ENCODE data around the gene TTC28.

The TTC28 gene

GRCh38 chr22:27949421-27949820 lies 730.2 kb downstream of the TTC28 start:
- H3K4me3 ChIP-seq (ENCODE audit: low read length): no peak overlapping the region
- no peak for DNase-seq (ENCODE audit: low read depth)
- no peaks in the 10 kb centered on the region for H3K9me3 ChIP-seq (ENCODE audit: control insufficient read depth, low read length)
- no peaks in the 10 kb centered on the region for H3K27me3 ChIP-seq (replicated peaks; ENCODE audit: control insufficient read depth, insufficient read depth, low read length)
- H3K36me3 ChIP-seq (ENCODE audit: control insufficient read depth, insufficient read depth, low read length, severe bottlenecking): no peaks in the 10 kb centered on the region
- H3K4me1 ChIP-seq (ENCODE audit: control insufficient read depth, insufficient read depth, low read length): peaks cover 21% of the 10 kb centered on the region
- H3K9ac ChIP-seq (ENCODE audit: low read length): no peak overlapping the region

- H3K27me3 ChIP-seq (replicated peaks; ENCODE audit: control insufficient read depth, insufficient read depth, low read length): no peaks in the 10 kb centered on the region
- peaks cover 20% of the 10 kb centered on the region for H3K4me1 ChIP-seq (ENCODE audit: control insufficient read depth, insufficient read depth, low read length)
- no peak overlapping the region for H3K4me3 ChIP-seq (ENCODE audit: low read length)
- no peak for DNase-seq (ENCODE audit: low read depth)
- H3K9me3 ChIP-seq (ENCODE audit: control insufficient read depth, low read length): no peaks in the 10 kb centered on the region
- H3K36me3 ChIP-seq (ENCODE audit: control insufficient read depth, insufficient read depth, low read length, severe bottlenecking): no peaks in the 10 kb centered on the region
- H3K9ac ChIP-seq (ENCODE audit: low read length): no peak overlapping the region
Measured at GRCh38 chr22:27948569-27948968, 731.1 kb downstream of the TTC28 start.

GRCh38 chr22:27947448-27947847 lies 732.2 kb downstream of the TTC28 start:
- no peak for DNase-seq (ENCODE audit: low read depth)
- no peaks in the 10 kb centered on the region for H3K36me3 ChIP-seq (ENCODE audit: control insufficient read depth, insufficient read depth, low read length, severe bottlenecking)
- no peaks in the 10 kb centered on the region for H3K27me3 ChIP-seq (replicated peaks; ENCODE audit: control insufficient read depth, insufficient read depth, low read length)
- H3K4me3 ChIP-seq (ENCODE audit: low read length): no peak overlapping the region
- H3K9me3 ChIP-seq (ENCODE audit: control insufficient read depth, low read length): no peaks in the 10 kb centered on the region
- no peak overlapping the region for H3K9ac ChIP-seq (ENCODE audit: low read length)
- peaks cover 9% of the 10 kb centered on the region for H3K4me1 ChIP-seq (ENCODE audit: control insufficient read depth, insufficient read depth, low read length)

DNA sequence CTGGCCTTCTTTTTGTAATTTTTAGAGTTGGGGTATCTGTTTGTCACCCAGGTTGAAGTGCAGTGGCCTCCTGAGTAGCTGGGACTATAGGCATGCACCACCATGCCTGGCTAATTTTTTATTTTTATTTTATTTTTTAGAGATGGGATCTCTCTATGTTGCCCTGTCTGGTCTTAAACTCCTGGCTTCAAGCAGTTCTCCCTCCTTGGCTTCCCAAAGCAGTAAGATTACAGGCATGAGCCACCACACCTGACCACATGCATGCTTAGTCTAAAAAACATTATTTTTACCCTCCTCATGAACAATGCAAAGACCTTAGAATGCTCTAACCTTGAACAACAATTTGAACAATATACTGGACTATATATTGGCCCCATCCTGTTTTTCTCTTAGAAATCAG lies 738.5 kb downstream of the TTC28 start:
- H3K9me3 ChIP-seq (ENCODE audit: control insufficient read depth, low read length): no peaks in the 10 kb centered on the region
- no peaks in the 10 kb centered on the region for H3K27me3 ChIP-seq (replicated peaks; ENCODE audit: control insufficient read depth, insufficient read depth, low read length)
- no peak overlapping the region for H3K9ac ChIP-seq (ENCODE audit: low read length)

DNA sequence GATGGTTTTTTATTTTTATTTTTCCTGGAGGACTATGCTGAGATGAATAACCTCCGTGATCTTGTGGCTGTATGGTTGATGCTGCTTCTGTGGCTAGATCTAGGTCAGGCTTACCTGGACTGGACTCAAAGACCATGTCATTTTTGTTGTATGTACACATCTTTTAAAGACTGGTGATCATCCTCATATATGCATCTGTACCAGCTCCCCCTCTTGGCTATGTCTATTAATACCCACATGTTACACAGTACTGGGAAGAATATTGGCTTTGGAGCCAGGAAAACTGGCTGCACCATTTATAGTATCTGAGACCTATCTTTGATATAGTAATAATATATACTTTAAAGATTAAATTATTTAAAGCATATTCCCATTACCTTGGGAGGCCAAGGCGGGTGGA lies 742.2 kb downstream of the TTC28 start:
- DNase-seq (ENCODE audit: low read depth): no peak
- Histone ChIP-seq H3K4me3 (ENCODE audit: low read length) (no peak overlapping the region), H3K9me3 (ENCODE audit: control insufficient read depth, low read length) (no peaks in the 10 kb centered on the region), H3K27me3 (replicated peaks; ENCODE audit: control insufficient read depth, insufficient read depth, low read length) (no peaks in the 10 kb centered on the region), H3K9ac (ENCODE audit: low read length) (no peak overlapping the region), H3K36me3 (ENCODE audit: control insufficient read depth, insufficient read depth, low read length, severe bottlenecking) (no peaks in the 10 kb centered on the region), H3K4me1 (ENCODE audit: control insufficient read depth, insufficient read depth, low read length) (no peaks in the 10 kb centered on the region)

More for the DNA sequence above, 738.5 kb downstream of the TTC28 start:
- Histone ChIP-seq H3K4me1 (ENCODE audit: control insufficient read depth, insufficient read depth, low read length) (no peaks in the 10 kb centered on the region), H3K36me3 (ENCODE audit: control insufficient read depth, insufficient read depth, low read length, severe bottlenecking) (no peaks in the 10 kb centered on the region), H3K4me3 (ENCODE audit: low read length) (no peak overlapping the region)
- DNase-seq (ENCODE audit: low read depth): no peak

DNA sequence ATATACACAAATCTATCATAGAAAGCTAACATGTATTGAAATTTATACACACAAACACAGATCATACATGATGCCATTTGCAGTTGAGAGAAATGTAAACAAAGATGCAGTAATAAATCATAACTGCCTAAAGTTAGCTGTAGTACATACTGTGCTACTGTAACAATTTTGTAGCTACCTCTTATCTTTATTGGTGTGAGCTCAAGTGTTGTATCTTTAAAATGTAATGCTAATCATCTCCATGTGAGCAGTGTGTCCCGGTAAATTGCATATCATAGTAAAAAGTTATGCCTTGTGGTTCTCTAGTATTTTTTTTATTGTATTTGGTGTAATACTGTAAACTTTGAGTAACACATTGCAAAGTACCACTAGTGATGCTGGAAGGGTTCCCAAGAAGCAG lies 743.7 kb downstream of the TTC28 start:
- DNase-seq (ENCODE audit: low read depth): no peak
- no peaks in the 10 kb centered on the region for H3K9me3 ChIP-seq (ENCODE audit: control insufficient read depth, low read length)
- no peak overlapping the region for H3K4me3 ChIP-seq (ENCODE audit: low read length)

GRCh38 chr22:27934069-27934468 lies 745.6 kb downstream of the TTC28 start:
- Histone ChIP-seq H3K4me1 (ENCODE audit: control insufficient read depth, insufficient read depth, low read length) (no peaks in the 10 kb centered on the region), H3K27me3 (replicated peaks; ENCODE audit: control insufficient read depth, insufficient read depth, low read length) (no peaks in the 10 kb centered on the region), H3K9me3 (ENCODE audit: control insufficient read depth, low read length) (no peaks in the 10 kb centered on the region), H3K36me3 (ENCODE audit: control insufficient read depth, insufficient read depth, low read length, severe bottlenecking) (no peaks in the 10 kb centered on the region), H3K9ac (ENCODE audit: low read length) (no peak overlapping the region), H3K4me3 (ENCODE audit: low read length) (no peak overlapping the region)
- no peak for DNase-seq (ENCODE audit: low read depth)

More for the DNA sequence above, 743.7 kb downstream of the TTC28 start:
- no peaks in the 10 kb centered on the region for H3K4me1 ChIP-seq (ENCODE audit: control insufficient read depth, insufficient read depth, low read length)
- H3K36me3 ChIP-seq (ENCODE audit: control insufficient read depth, insufficient read depth, low read length, severe bottlenecking): no peaks in the 10 kb centered on the region
- no peak overlapping the region for H3K9ac ChIP-seq (ENCODE audit: low read length)
- H3K27me3 ChIP-seq (replicated peaks; ENCODE audit: control insufficient read depth, insufficient read depth, low read length): no peaks in the 10 kb centered on the region

DNA sequence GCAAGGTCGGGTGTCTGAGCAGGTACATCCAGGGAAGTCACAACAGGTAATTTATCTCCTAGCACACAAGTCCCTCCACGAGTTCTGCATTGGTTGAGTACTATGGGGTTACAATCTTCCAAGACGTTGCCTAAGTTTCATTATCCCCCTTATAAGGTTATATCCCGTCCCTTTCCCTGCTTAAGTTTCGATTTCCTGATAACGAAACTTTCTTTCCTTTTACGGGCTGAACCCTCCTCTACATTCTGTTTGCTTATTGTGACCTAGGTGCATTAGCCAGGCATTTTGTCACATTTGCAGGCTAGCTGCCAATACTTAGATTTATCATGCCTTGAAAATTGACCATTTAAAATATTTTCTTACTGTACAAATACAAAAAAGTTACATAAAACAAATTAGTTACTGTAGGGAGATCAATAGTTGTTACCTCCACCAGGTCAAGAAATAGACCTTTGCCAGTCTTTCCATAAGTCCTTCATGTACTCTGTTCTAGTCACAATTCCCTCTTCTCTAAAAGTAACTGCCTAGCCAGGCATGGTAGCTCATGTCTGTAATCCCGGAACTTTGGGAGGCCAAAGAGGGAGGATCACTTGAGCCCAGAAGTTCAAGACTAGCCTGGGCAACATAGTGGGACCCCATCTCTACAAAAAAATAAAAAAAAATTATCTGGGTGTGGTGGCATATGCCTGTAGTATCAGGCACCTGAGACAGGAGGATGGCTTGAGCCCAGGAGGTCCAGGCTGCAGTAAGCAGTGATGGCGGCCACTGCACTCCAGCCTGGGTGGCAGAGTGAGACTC lies 746.3 kb downstream of the TTC28 start:
- no peaks in the 10 kb centered on the region for H3K27me3 ChIP-seq (replicated peaks; ENCODE audit: control insufficient read depth, insufficient read depth, low read length)
- no peaks in the 10 kb centered on the region for H3K36me3 ChIP-seq (ENCODE audit: control insufficient read depth, insufficient read depth, low read length, severe bottlenecking)
- no peak overlapping the region for H3K4me3 ChIP-seq (ENCODE audit: low read length)
- no peak overlapping the region for H3K9ac ChIP-seq (ENCODE audit: low read length)
- no peaks in the 10 kb centered on the region for H3K9me3 ChIP-seq (ENCODE audit: control insufficient read depth, low read length)
- no peak for DNase-seq (ENCODE audit: low read depth)
- H3K4me1 ChIP-seq (ENCODE audit: control insufficient read depth, insufficient read depth, low read length): no peaks in the 10 kb centered on the region

DNA sequence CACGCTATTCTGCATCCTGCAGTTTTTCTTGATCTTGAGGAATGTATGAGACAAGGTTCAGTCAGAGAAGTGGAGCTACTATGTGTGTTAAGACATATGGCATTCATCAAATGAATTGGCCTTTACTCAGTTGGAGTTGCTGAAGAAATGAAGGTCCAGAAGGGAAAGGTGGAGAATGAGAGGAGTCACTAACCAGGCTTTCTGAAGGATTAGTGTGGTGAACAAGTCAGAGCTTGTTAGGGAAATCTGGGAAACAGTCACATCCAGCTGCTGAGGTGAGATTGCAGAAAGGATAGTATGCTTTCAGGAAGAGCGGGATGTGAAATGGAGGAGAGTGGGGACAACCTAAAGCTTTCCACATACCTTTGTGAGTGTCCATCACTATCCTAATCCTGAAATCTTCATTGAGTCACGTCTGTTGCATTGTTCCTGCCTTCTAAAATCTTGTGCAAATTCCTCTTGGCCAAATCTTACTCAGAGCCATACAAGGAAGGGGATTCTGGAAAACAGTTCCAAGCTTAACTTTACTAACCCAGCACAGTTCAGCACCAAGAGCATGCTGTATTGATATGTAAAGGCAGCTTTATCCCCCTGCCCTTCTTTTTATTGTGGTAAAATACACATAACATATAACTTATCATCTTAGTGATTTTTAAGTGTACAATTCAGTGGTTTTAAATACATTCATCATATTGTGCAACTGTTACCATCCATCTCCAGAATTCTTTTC lies 749.1 kb downstream of the TTC28 start:
- H3K9me3 ChIP-seq (ENCODE audit: control insufficient read depth, low read length): peaks cover 4% of the 10 kb centered on the region
- no peak overlapping the region for H3K9ac ChIP-seq (ENCODE audit: low read length)
- no peaks in the 10 kb centered on the region for H3K36me3 ChIP-seq (ENCODE audit: control insufficient read depth, insufficient read depth, low read length, severe bottlenecking)
- H3K4me3 ChIP-seq (ENCODE audit: low read length): no peak overlapping the region
- DNase-seq (ENCODE audit: low read depth): peak; percentile 62
- no peaks in the 10 kb centered on the region for H3K4me1 ChIP-seq (ENCODE audit: control insufficient read depth, insufficient read depth, low read length)
- no peaks in the 10 kb centered on the region for H3K27me3 ChIP-seq (replicated peaks; ENCODE audit: control insufficient read depth, insufficient read depth, low read length)
